Mesothelial cell of epicardium (in vitro differentiated cells): ENCODE measurements around the gene GPBP1. TPM values are rescaled to one million over a fixed set of nuclear protein-coding genes. Genes with fewer than 3 reads are reported as not detected.
A peak's percentile ranks its signal among the peaks of the same experiment; 100 is the strongest.

Experiments
- DNase-seq, 2 experiments: peaks; one replicate each; pipeline ENCODE4 v3.0.0; 2021; ENCODE audit warnings: low spot score in 2 of 2; ENCODE audit not compliant: unreplicated experiment in 2 of 2
- H3K27ac Mint-ChIP-seq: 2 replicates; pipeline ENCODE4 v1.8.0; 2021; ENCODE audit warnings: mixed read lengths
- H3K27me3 Mint-ChIP-seq: 2 replicates; pipeline ENCODE4 v1.8.0; 2021; ENCODE audit warnings: low read depth, mixed read lengths
- H3K36me3 Mint-ChIP-seq: 2 replicates; pipeline ENCODE4 v1.8.0; 2021; ENCODE audit warnings: mixed read lengths
- H3K4me1 Mint-ChIP-seq: 2 replicates; pipeline ENCODE4 v1.8.0; 2021; ENCODE audit warnings: mixed read lengths
- H3K4me3 Mint-ChIP-seq: 2 replicates; pipeline ENCODE4 v1.8.0; 2021; ENCODE audit warnings: mild to moderate bottlenecking, moderate library complexity, mixed read lengths
- H3K9me3 Mint-ChIP-seq: 2 replicates; pipeline ENCODE4 v1.8.0; 2021; ENCODE audit warnings: mixed read lengths
- CTCF ChIP-seq: fragments of 200-600 bp; sonication (generic); IDR thresholded peaks from one replicate; pipeline ENCODE4 v1.5.0; 2021; ENCODE audit warnings: antibody characterized with exemption; ENCODE audit not compliant: unreplicated experiment
- total RNA-seq: library from RNA; stranded (reverse); gene quantifications from 3 replicates; pipeline ENCODE4 v1.2.1, GENCODE V29; 2021

Gene GPBP1
- total RNA-seq, 1 donor from 2014 or later: 125 TPM

DNA sequence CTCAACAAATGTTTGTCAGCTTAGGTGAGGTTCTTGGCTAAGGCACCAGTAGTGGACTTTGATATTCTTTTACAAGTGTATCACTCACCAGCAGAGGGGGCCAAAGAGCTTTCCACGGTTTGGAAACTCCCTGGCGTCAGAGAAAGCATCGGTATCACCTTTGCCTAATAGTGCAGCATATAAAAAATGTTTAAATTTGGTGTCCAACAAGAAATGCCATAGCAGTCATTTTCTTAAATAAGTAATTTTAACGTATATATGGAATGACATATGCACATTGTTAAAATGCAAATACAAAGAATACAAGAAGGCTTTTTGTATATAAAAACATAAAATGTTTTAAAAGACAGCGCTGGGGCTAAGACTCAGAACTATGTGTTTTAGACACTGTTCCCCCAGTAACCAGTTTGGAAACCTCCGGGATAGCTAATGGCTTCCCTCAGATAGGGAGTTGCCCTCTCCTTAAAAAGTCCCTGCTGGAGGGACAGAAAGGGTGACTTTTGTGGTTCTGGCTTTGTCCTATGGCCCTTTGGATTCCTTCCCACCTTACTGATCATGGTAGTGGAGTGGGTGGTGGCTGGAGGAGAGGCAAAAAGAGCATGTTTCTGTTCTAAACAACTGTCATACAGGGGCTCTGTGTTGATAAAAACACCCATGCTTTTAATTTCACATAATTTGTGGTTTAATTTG lies 124.6 kb downstream of the GPBP1 start:
- Mint-ChIP-seq H3K4me3 (no peak overlapping the region), H3K27me3 (no peaks in the 10 kb centered on the region), H3K4me1 (peaks cover 18% of the 10 kb centered on the region), H3K36me3 (no peaks in the 10 kb centered on the region), H3K27ac (peak overlapping the region; percentile 88), H3K9me3 (peaks cover 3% of the 10 kb centered on the region)
- DNase-seq: peak; percentile 73 to 88
- peak; percentile 78 for TF ChIP-seq CTCF

GRCh38 chr5:57298985-57299491 lies 125.2 kb downstream of the GPBP1 start:
- DNase-seq: peak in 1 of 2 experiments; percentile 44
- peaks cover 20% of the 10 kb centered on the region for H3K4me1 Mint-ChIP-seq
- H3K27me3 Mint-ChIP-seq: no peaks in the 10 kb centered on the region
- peak; percentile 83 for TF ChIP-seq CTCF
- peaks cover 3% of the 10 kb centered on the region for H3K9me3 Mint-ChIP-seq
- no peaks in the 10 kb centered on the region for H3K36me3 Mint-ChIP-seq
- H3K4me3 Mint-ChIP-seq: no peak overlapping the region
- H3K27ac Mint-ChIP-seq: peak overlapping the region; percentile 88

GRCh38 chr5:57299986-57300385 lies 126.1 kb downstream of the GPBP1 start:
- Mint-ChIP-seq H3K4me3 (no peak overlapping the region), H3K36me3 (no peaks in the 10 kb centered on the region), H3K27me3 (no peaks in the 10 kb centered on the region), H3K9me3 (peaks cover 3% of the 10 kb centered on the region), H3K4me1 (peaks cover 28% of the 10 kb centered on the region), H3K27ac (no peak overlapping the region)
- TF ChIP-seq CTCF: no peak
- no peak for DNase-seq

DNA sequence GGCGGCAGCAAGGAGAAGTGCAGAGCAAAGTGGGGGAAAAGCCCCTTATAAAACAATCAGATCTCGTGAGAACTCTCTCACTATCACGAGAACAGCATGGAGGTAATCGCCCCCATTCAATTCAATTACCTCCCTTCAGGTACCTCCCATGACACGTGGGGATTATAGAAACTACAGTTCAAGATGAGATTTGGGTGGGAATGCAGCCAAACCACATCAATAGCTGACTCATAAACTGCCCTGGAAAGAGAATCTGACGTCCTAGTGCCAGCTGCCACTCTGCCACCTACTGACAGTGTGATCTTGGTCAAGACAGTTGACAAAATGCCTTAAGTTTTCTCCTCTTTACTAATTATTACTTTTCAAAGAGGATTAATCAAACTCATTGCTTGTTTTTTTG lies 128.3 kb downstream of the GPBP1 start:
- peaks cover 7% of the 10 kb centered on the region for H3K36me3 Mint-ChIP-seq
- no peak for TF ChIP-seq CTCF
- no peak for DNase-seq
- H3K4me1 Mint-ChIP-seq: peaks cover 35% of the 10 kb centered on the region
- H3K9me3 Mint-ChIP-seq: peaks cover 13% of the 10 kb centered on the region
- no peak overlapping the region for H3K27ac Mint-ChIP-seq
- H3K27me3 Mint-ChIP-seq: no peaks in the 10 kb centered on the region
- H3K4me3 Mint-ChIP-seq: no peak overlapping the region

GRCh38 chr5:57302643-57303042 lies 128.8 kb downstream of the GPBP1 start:
- H3K9me3 Mint-ChIP-seq: peaks cover 16% of the 10 kb centered on the region
- peaks cover 8% of the 10 kb centered on the region for H3K36me3 Mint-ChIP-seq
- no peak overlapping the region for H3K27ac Mint-ChIP-seq
- TF ChIP-seq CTCF: no peak
- no peaks in the 10 kb centered on the region for H3K27me3 Mint-ChIP-seq
- H3K4me1 Mint-ChIP-seq: peaks cover 35% of the 10 kb centered on the region
- H3K4me3 Mint-ChIP-seq: no peak overlapping the region
- no peak for DNase-seq
